Stimulated activated CD8-positive, alpha-beta memory T cell treated with anti-CD3 and anti-CD28 coated beads, Interleukin-2, amount 100 ng/mL, for 48 hours (primary cell): Measurements from ENCODE around the gene SOX12.
"Not testable (repeated sequence)": the region's sequence is repeated elsewhere in the genome, so short reads cannot be mapped to it uniquely, and the experiment has no call there.

Experiments used
- DNase-seq, 2 donors: peaks; one replicate each; pipeline ENCODE4 v3.0.0-alpha.2; 2020; ENCODE audit warnings: low read depth in 2 of 2

The SOX12 gene

GRCh38 chr20:362271-363254, 37.2 kb downstream of the SOX12 start:
- peak; percentile 11 to 35 for DNase-seq

GRCh38 chr20:363319-364078, 38.1 kb downstream of the SOX12 start:
- no peak for DNase-seq

DNA sequence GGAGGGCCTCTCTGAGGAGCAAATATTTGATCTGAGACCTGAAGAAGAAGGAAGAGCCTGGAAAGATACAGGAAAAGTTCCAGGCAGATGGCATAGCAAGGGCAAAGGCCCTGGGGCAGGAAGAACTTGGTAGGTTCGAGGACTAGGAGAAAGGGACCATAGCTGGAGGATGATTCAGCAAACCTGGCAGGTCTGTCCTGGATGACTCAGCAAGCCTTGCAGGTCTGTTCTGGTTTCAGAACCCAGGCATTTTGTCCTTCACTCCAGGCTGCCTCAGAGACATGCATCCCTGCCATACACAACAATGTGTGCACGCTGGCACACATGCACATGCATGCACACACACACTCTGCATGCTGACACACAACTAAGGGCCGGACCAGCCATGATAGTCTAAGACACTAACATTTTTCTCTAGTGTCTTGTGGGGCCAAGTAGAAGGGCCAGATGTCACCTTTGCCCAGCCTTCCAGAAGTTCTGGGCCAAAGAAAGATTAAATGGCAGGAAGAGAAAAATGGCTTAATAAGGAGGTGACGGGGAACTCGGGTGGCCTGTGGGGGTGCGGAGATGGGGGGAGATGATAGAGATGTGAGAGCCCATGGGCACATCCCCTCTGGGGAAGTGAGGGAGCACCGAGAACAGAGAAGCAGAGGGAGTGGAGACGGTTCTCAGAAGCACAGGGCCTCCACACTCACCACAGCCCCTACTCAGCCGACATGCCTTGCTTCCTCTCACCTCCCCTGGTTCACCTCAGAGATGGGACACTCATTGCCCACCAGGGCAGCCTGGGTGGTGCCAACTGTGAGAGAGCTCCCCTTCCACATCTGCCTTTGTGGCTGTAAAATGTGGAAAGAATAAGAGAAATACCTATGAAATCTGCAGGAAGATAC, 39.8 kb downstream of the SOX12 start:
- DNase-seq, result no peak

GRCh38 chr20:366041-366718, 40.8 kb downstream of the SOX12 start:
- DNase-seq, result no peak

DNA sequence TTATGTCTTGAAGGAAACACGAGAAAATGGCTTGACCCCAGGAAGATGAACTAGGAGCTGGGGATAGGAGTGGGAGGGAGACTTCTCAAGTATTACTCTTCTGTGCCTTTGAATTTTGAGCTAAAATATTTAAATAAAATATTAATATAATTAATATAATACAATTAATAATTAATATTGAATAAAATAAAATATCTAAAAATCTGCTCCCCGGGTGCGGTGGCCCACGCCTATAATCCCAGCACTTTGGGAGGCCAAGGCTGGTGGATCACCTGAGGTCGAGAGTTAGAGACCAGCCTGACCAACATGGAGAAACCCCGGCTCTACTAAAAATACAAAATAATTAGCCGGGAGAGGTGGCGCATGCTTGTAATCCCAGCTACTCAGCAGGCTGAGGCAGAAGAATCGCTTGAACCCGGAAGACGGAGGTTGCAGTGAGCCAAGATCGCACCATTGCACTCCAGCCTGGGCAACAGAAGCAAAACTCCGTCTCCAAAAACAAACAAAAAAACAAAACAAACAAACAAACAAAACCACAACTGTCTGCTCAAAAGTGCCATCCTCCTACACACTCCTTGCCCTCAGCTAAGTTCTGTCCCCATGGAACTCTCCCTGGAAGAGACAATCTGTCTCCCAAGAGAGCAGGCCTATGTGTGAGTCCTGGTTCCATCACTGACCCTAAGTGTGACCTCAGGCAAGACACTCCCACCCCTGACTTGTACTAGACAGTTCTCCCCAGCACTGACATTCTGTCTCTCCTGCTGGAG, 41.5 kb downstream of the SOX12 start:
- DNase-seq, result no peak

- no peak for DNase-seq
Measured at GRCh38 chr20:367486-367887, 42.1 kb downstream of the SOX12 start.

DNA sequence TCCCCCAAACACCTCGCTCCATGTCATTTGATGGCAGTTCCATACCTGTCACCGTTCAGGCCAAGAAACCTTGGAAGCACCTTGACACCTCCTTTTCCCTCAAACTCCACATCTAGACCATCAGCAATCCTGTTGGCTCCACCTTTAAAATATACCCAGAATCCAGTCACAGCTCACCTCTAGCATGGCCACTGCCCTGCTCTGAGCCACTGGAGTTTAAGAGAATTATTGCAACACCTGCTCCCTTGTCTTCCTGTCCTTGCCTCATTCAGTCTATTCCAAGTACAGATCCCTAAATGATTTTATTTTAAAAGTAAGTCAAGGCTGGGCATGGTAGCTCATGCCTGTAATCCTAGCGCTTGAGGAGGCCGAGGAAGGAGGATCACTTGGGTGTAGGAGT, 43.6 kb downstream of the SOX12 start:
- DNase-seq, result no peak

DNA sequence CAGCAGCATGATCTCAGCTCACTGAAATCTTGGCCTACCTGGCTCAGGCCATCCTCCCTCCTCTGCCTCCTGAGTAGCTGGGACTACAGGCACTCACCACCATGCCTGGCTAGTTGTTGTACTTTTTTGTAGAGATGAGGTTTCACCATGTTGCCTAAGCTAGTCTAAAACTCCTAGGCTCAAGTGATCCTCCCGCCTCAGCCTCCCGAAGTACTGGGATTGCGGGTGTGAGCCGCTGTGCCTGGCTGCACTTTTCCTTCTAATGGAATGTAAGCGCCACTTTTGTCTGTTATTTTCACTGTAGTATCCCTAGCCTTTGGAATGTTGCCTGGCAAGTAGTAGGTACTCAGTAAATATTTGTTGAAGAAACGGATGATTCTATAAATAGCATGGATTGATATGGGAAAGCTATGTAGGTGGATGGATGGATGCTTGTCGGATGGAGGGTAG, 44.8 kb downstream of the SOX12 start:
- no peak for DNase-seq

DNA sequence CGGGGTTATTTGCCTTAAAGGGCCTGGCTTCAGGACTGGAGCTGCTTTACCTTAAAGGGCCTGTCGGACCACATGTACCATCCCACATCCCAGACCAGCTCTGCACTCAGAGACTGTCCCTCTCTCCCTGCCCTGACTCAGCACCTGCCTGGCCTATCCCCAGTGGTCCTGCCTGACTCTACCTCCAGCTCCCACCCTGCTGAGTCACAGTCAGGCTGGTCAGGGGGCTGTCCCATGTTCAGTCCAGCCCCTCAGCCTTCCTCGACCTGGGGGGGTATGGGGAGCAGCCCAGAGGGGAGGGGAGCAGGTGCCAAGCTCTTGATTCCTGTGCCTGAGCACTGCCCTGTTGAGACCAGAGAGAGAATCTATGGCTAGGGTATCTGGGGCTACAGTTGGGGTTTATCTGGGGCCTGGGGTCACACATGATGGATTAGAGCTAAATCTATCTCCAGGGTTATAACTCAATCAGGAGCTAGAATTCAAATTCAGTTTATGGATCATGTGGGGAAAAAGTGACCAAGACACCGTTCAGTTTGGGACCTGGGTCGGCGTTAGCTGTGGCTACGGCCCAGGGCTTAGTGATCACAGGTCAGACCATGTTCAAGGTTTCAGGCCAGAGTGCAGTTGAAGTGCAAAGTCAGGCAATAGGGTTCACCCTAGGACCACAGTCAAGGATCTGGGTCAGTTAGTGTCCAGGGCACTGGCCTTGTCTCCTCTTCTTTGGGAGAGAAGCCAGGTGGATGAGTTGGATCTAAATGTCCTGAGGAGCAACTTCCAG, 45.8 kb downstream of the SOX12 start:
- no peak for DNase-seq

- DNase-seq, result no peak
Measured at GRCh38 chr20:371755-372542, 46.6 kb downstream of the SOX12 start.

- DNase-seq, result not testable (repeated sequence)
Measured at GRCh38 chr20:372543-373082, 47.3 kb downstream of the SOX12 start.

DNA sequence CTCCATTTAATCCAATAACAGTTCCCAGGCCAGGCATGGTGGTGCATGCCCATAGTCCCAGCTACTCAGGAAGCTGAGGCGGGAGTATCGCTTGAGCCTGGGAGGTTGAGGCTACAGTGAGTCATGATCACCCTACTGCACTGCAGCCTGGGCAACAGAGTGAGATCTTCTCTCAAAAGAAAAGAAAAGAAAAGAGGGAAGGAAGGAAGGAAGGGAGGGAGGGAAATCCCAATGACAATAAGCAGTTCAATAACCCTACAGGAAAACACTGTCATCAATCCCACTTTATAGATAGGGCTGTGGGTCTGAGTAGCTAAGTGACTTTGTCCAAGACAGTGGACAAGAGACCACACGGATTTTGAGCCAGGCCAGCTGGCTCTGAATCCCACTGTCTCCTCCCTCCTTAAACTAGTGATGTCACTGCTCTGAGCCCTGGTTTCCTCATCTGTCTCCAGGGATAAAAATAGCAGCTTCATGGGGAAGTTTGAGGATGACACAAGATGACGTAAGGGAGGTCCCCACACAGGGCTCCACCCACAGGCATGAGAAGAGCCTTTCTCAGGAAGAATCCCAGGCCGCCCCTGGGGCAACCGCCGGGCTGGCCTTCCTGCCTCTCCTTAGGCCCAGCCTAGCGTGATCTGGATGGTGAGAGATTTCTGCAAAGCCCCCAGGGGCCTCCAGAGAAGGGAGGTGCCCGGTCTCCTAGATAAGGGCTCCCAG, 48.0 kb downstream of the SOX12 start:
- no peak for DNase-seq

- DNase-seq, result no peak
Measured at GRCh38 chr20:375265-375889, 50.0 kb downstream of the SOX12 start.

GRCh38 chr20:376089-376488, 50.7 kb downstream of the SOX12 start:
- no peak for DNase-seq

- DNase-seq, result no peak
Measured at GRCh38 chr20:376750-377149, 51.4 kb downstream of the SOX12 start.

GRCh38 chr20:377578-377977, 52.2 kb downstream of the SOX12 start:
- not testable (repeated sequence) for DNase-seq

- no peak for DNase-seq
Measured at GRCh38 chr20:378961-379336, 53.6 kb downstream of the SOX12 start.
